Left renal pelvis (tissue), 4 donors: Measurements from ENCODE around the gene GNLY. TPM values are rescaled to one million over a fixed set of nuclear protein-coding genes. Genes with fewer than 3 reads are reported as not detected.

Experiments used
- DNase-seq, 4 donors: peaks; one replicate each; pipeline ENCODE4 v3.0.0-alpha.2; 2013; ENCODE audit warnings: low read depth in 4 of 4, low spot score in 3 of 4
- polyA plus RNA-seq, 4 donors: library from polyadenylated mRNA; unstranded; fragments of 120-200 nt; gene quantifications; one replicate each; pipeline ENCODE4 v1.2.1, GENCODE V29; 2013; ENCODE audit not compliant: insufficient read length in 4 of 4

GNLY gene
- polyA plus RNA-seq, 4 donors, result 0.36 to 3.2 (median 0.49) TPM

GRCh38 chr2:85681372-85681763 is 12.8 kb upstream of the GNLY start:
- DNase-seq, result no peak

- no peak for DNase-seq
These were observed 12.4 kb upstream of the GNLY start for GRCh38 chr2:85681776-85682175.

- no peak for DNase-seq
These were observed 11.8 kb upstream of the GNLY start for GRCh38 chr2:85682378-85682777.

- no peak for DNase-seq
These were observed 9.8 kb upstream of the GNLY start for GRCh38 chr2:85684380-85684779.

GRCh38 chr2:85684806-85685205 is 9.4 kb upstream of the GNLY start:
- no peak for DNase-seq

GRCh38 chr2:85690932-85691331 is 3.2 kb upstream of the GNLY start:
- DNase-seq, result no peak

GRCh38 chr2:85692039-85692645 is 2.0 kb upstream of the GNLY start:
- DNase-seq, result no peak

- no peak for DNase-seq
These were observed 963 bp downstream of the GNLY start for GRCh38 chr2:85695121-85695520.

GRCh38 chr2:85695691-85696668 is 1.8 kb downstream of the GNLY start:
- DNase-seq, result no peak

GRCh38 chr2:85697096-85697495 is 2.9 kb downstream of the GNLY start:
- DNase-seq, result no peak

GRCh38 chr2:85697716-85698115 is 3.6 kb downstream of the GNLY start:
- no peak for DNase-seq

- DNase-seq, result no peak
These were observed 4.2 kb downstream of the GNLY start for GRCh38 chr2:85698184-85698879.

- DNase-seq, result no peak
These were observed 4.7 kb downstream of the GNLY start for GRCh38 chr2:85698880-85699254.

- no peak for DNase-seq
These were observed 5.2 kb downstream of the GNLY start for GRCh38 chr2:85699325-85699724.

- DNase-seq, result no peak
These were observed 8.0 kb downstream of the GNLY start for GRCh38 chr2:85702172-85702571.

- DNase-seq, result no peak
These were observed 8.6 kb downstream of the GNLY start for GRCh38 chr2:85702800-85703199.

- no peak for DNase-seq
These were observed 9.2 kb downstream of the GNLY start for GRCh38 chr2:85703329-85703728.

GRCh38 chr2:85704038-85704437 is 9.9 kb downstream of the GNLY start:
- DNase-seq, result no peak

- no peak for DNase-seq
These were observed 10.9 kb downstream of the GNLY start for GRCh38 chr2:85704800-85705679.

- DNase-seq, result no peak
These were observed 11.5 kb downstream of the GNLY start for GRCh38 chr2:85705680-85706039.

GRCh38 chr2:85706063-85706462 is 11.9 kb downstream of the GNLY start:
- DNase-seq, result no peak
